AG04450 (cell line): ENCODE data around the gene LY6G6C. TPM values are rescaled to one million over a fixed set of nuclear protein-coding genes. Genes with fewer than 3 reads are reported as not detected.

Experiments
- CTCF ChIA-PET: fragments of 300-600, 350-600 bp; formaldehyde crosslinking; extraction: SDS; loops from one replicate; lab custom pipeline; 2022; ENCODE audit warnings: antibody characterized with exemption, inconsistent platforms; lab: Charles Lee
- POLR2A ChIA-PET: fragments of 350-600 bp; formaldehyde crosslinking; extraction: SDS; loops from one replicate; lab custom pipeline; 2021; ENCODE audit warnings: antibody characterized with exemption, inconsistent platforms; lab: Yijun Ruan, JAX
- DNase-seq: peaks from one replicate; pipeline ENCODE4 v3.0.0-alpha.2; 2011; ENCODE audit warnings: low read depth, low spot score
- H3K27ac ChIP-seq: one replicate; pipeline ENCODE4 v1.5.1; 2012; ENCODE audit warnings: low read depth, low read length, control low read depth
- H3K27me3 ChIP-seq: one replicate; pipeline ENCODE4 v1.6.0; 2012; ENCODE audit warnings: low read length; ENCODE audit not compliant: control insufficient read depth, insufficient read depth
- H3K4me3 ChIP-seq: 2 replicates; pipeline ENCODE4 v1.5.1; 2011; ENCODE audit warnings: mild to moderate bottlenecking, low read depth, low read length, control low read depth
- H3K9me3 ChIP-seq: 2 replicates; pipeline ENCODE4 v1.5.1; 2012; ENCODE audit warnings: low read length; ENCODE audit not compliant: control insufficient read depth, insufficient read depth
- polyA plus RNA-seq: library from polyadenylated mRNA; depleted of rRNA; stranded (reverse); fragments of >200 nt; gene quantifications from 2 replicates; pipeline ENCODE4 v1.2.3, GENCODE V29; 2011
- TF ChIP-seq, protein P1 (sequence below): IDR thresholded peaks from 2 replicates; pipeline ENCODE4 v1.5.1; 2011; ENCODE audit warnings: low read depth, low read length, control low read depth, inconsistent platforms

The LY6G6C gene
- polyA plus RNA-seq, 1 experiment = not detected

GRCh38 chr6:31734821-31735406 is 13.4 kb upstream of the LY6G6C start:
- Histone ChIP-seq H3K27me3 (no peaks in the 10 kb centered on the region), H3K4me3 (peak overlapping the region; percentile 96), H3K27ac (peak overlapping the region; percentile 52), H3K9me3 (peaks cover 2% of the 10 kb centered on the region; the same call in 1 of the 2 replicates)
- ChIA-PET CTCF (interaction anchor here (0.5 to 1.9 kb wide), 4 partner anchors 38 to 88 kb away, joined by 3 to 9 read pairs (median 4); no protein-coding TSS in a partner anchor), POLR2A (interaction anchor here (0.5 to 2.6 kb wide), 5 partner anchors 70 to 128 kb away, joined by 3 to 14 read pairs (median 4); partner anchors contain the start of genes HSPA1A, HSPA1B, HSPA1L and NEU1)
- TF ChIP-seq, protein P1, sequence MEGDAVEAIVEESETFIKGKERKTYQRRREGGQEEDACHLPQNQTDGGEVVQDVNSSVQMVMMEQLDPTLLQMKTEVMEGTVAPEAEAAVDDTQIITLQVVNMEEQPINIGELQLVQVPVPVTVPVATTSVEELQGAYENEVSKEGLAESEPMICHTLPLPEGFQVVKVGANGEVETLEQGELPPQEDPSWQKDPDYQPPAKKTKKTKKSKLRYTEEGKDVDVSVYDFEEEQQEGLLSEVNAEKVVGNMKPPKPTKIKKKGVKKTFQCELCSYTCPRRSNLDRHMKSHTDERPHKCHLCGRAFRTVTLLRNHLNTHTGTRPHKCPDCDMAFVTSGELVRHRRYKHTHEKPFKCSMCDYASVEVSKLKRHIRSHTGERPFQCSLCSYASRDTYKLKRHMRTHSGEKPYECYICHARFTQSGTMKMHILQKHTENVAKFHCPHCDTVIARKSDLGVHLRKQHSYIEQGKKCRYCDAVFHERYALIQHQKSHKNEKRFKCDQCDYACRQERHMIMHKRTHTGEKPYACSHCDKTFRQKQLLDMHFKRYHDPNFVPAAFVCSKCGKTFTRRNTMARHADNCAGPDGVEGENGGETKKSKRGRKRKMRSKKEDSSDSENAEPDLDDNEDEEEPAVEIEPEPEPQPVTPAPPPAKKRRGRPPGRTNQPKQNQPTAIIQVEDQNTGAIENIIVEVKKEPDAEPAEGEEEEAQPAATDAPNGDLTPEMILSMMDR = no peak
- DNase-seq = no peak

- H3K27ac ChIP-seq = peak overlapping the region; percentile 52
- DNase-seq = no peak
- H3K27me3 ChIP-seq = no peaks in the 10 kb centered on the region
- peak overlapping the region; percentile 96 for H3K4me3 ChIP-seq
- TF ChIP-seq, protein P1 = no peak
- CTCF ChIA-PET = no interaction called here
- POLR2A ChIA-PET = interaction anchor here (1.0 to 2.6 kb wide), 3 partner anchors 81 to 129 kb away, joined by 3 to 14 read pairs (median 4); partner anchors contain the start of genes HSPA1A, HSPA1B, HSPA1L and NEU1
- peaks cover 4% of the 10 kb centered on the region; the same call in 1 of the 2 replicates for H3K9me3 ChIP-seq
These were observed 12.8 kb upstream of the LY6G6C start for GRCh38 chr6:31734247-31734820.

DNA sequence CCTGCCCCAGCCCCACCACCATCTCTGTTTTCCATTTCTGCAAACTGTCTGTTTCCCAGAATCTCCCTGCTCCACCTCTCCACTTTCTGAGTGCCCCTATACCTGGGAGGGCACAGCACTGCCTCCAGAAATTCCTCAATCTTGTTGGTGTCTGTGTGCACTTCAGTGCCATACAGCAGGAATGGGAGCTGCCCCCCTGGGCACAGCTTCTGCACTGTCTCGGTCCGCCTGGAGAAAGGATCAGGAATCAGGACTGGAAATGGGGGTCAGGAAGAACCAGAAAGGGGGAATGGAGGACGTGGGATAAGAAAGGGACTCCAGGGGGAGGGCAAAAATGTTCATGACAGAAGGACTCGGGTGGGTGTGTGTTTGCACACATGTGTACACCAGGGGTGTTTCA is 12.2 kb upstream of the LY6G6C start:
- peak overlapping the region; percentile 96 for H3K4me3 ChIP-seq
- no peak for DNase-seq
- ChIA-PET CTCF (interaction anchor here (0.6 to 0.7 kb wide), 2 partner anchors 73 to 110 kb away, joined by 3 to 11 read pairs; partner anchors contain the start of gene LSM2), POLR2A (no interaction called here)
- peaks cover 4% of the 10 kb centered on the region; the same call in 1 of the 2 replicates for H3K9me3 ChIP-seq
- TF ChIP-seq, protein P1 = no peak
- H3K27ac ChIP-seq = no peak overlapping the region
- no peaks in the 10 kb centered on the region for H3K27me3 ChIP-seq

DNA sequence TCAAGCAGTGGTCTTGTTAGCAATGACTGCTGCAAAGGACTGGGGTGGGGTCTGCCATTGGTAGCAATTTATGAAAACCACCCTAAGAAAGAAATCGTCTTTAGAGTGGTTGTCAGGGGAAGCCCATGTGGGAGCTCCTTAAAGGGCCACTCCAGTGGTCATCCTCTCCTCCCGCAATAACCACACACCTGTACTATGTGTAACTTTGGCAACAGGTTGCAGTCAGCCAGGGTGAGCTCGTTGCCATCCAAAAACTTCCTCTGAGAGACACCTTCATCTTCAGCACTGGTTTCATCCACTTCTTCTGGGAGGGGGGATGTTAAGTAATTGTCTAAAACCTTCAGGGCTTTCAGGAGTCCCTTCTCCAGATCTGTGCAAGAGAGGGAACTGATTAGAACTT is 10.5 kb upstream of the LY6G6C start:
- DNase-seq = no peak
- POLR2A ChIA-PET = no interaction called here
- no peak overlapping the region for H3K4me3 ChIP-seq
- H3K27ac ChIP-seq = no peak overlapping the region
- CTCF ChIA-PET = interaction anchor here (1.2 to 1.3 kb wide), 2 partner anchors 37 to 59 kb away, joined by 4 to 6 read pairs; no protein-coding TSS in a partner anchor
- peaks cover 4% of the 10 kb centered on the region; the same call in 1 of the 2 replicates for H3K9me3 ChIP-seq
- TF ChIP-seq, protein P1 = no peak
- H3K27me3 ChIP-seq = no peaks in the 10 kb centered on the region
